ENCODE measurements around the gene IRF2.
A peak's percentile ranks its signal among the peaks of the same experiment; 100 is the strongest.

Gene IRF2

GRCh38 chr4:184398741-184399511 is 75.4 kb downstream of the IRF2 start:
- peaks cover 19% of the 10 kb centered on the region for H3K4me1 ChIP-seq (ENCODE audit: control insufficient read depth, insufficient read depth, low read length)
- H3K36me3 ChIP-seq (ENCODE audit: control insufficient read depth, insufficient read depth, low read length), result no peaks in the 10 kb centered on the region
- no peak overlapping the region for H3K4me3 ChIP-seq (ENCODE audit: low read length)
- no peak overlapping the region for H3K9ac ChIP-seq (ENCODE audit: low read length)
- no peaks in the 10 kb centered on the region for H3K27me3 ChIP-seq (ENCODE audit: control insufficient read depth, insufficient read depth, low read length)
- H3K9me3 ChIP-seq (ENCODE audit: control insufficient read depth, low read length), result no peaks in the 10 kb centered on the region

- Histone ChIP-seq H3K9ac (ENCODE audit: low read length) (no peak overlapping the region), H3K9me3 (ENCODE audit: control insufficient read depth, low read length) (no peaks in the 10 kb centered on the region), H3K36me3 (ENCODE audit: control insufficient read depth, insufficient read depth, low read length) (peaks cover 7% of the 10 kb centered on the region), H3K4me3 (ENCODE audit: low read length) (no peak overlapping the region), H3K27me3 (ENCODE audit: control insufficient read depth, insufficient read depth, low read length) (no peaks in the 10 kb centered on the region), H3K4me1 (ENCODE audit: control insufficient read depth, insufficient read depth, low read length) (peaks cover 11% of the 10 kb centered on the region)
These were observed 76.7 kb downstream of the IRF2 start for GRCh38 chr4:184397516-184398163.

GRCh38 chr4:184396570-184397515 is 77.5 kb downstream of the IRF2 start:
- Histone ChIP-seq H3K36me3 (ENCODE audit: control insufficient read depth, insufficient read depth, low read length) (peaks cover 13% of the 10 kb centered on the region), H3K27me3 (ENCODE audit: control insufficient read depth, insufficient read depth, low read length) (no peaks in the 10 kb centered on the region), H3K4me3 (ENCODE audit: low read length) (no peak overlapping the region), H3K9ac (ENCODE audit: low read length) (no peak overlapping the region), H3K4me1 (ENCODE audit: control insufficient read depth, insufficient read depth, low read length) (peaks cover 11% of the 10 kb centered on the region), H3K9me3 (ENCODE audit: control insufficient read depth, low read length) (no peaks in the 10 kb centered on the region)

- Histone ChIP-seq H3K36me3 (ENCODE audit: control insufficient read depth, insufficient read depth, low read length) (peaks cover 21% of the 10 kb centered on the region), H3K4me3 (ENCODE audit: low read length) (no peak overlapping the region), H3K27me3 (ENCODE audit: control insufficient read depth, insufficient read depth, low read length) (no peaks in the 10 kb centered on the region), H3K9me3 (ENCODE audit: control insufficient read depth, low read length) (no peaks in the 10 kb centered on the region), H3K4me1 (ENCODE audit: control insufficient read depth, insufficient read depth, low read length) (peaks cover 11% of the 10 kb centered on the region), H3K9ac (ENCODE audit: low read length) (no peak overlapping the region)
These were observed 78.4 kb downstream of the IRF2 start for GRCh38 chr4:184395971-184396391.

GRCh38 chr4:184395451-184395917 is 78.9 kb downstream of the IRF2 start:
- H3K4me1 ChIP-seq (ENCODE audit: control insufficient read depth, insufficient read depth, low read length), result peaks cover 11% of the 10 kb centered on the region
- no peak overlapping the region for H3K9ac ChIP-seq (ENCODE audit: low read length)
- H3K9me3 ChIP-seq (ENCODE audit: control insufficient read depth, low read length), result no peaks in the 10 kb centered on the region
- H3K36me3 ChIP-seq (ENCODE audit: control insufficient read depth, insufficient read depth, low read length), result peaks cover 21% of the 10 kb centered on the region
- no peak overlapping the region for H3K4me3 ChIP-seq (ENCODE audit: low read length)
- H3K27me3 ChIP-seq (ENCODE audit: control insufficient read depth, insufficient read depth, low read length), result no peaks in the 10 kb centered on the region

GRCh38 chr4:184392748-184393559 is 81.4 kb downstream of the IRF2 start:
- no peak overlapping the region for H3K4me3 ChIP-seq (ENCODE audit: low read length)
- no peaks in the 10 kb centered on the region for H3K9me3 ChIP-seq (ENCODE audit: control insufficient read depth, low read length)
- H3K9ac ChIP-seq (ENCODE audit: low read length), result no peak overlapping the region
- no peaks in the 10 kb centered on the region for H3K27me3 ChIP-seq (ENCODE audit: control insufficient read depth, insufficient read depth, low read length)
- H3K36me3 ChIP-seq (ENCODE audit: control insufficient read depth, insufficient read depth, low read length), result peaks cover 21% of the 10 kb centered on the region
- peaks cover 11% of the 10 kb centered on the region for H3K4me1 ChIP-seq (ENCODE audit: control insufficient read depth, insufficient read depth, low read length)

GRCh38 chr4:184392316-184392715 is 82.0 kb downstream of the IRF2 start:
- Histone ChIP-seq H3K4me1 (ENCODE audit: control insufficient read depth, insufficient read depth, low read length) (peaks cover 11% of the 10 kb centered on the region), H3K4me3 (ENCODE audit: low read length) (no peak overlapping the region), H3K36me3 (ENCODE audit: control insufficient read depth, insufficient read depth, low read length) (peaks cover 21% of the 10 kb centered on the region), H3K9ac (ENCODE audit: low read length) (no peak overlapping the region), H3K9me3 (ENCODE audit: control insufficient read depth, low read length) (no peaks in the 10 kb centered on the region), H3K27me3 (ENCODE audit: control insufficient read depth, insufficient read depth, low read length) (no peaks in the 10 kb centered on the region)

- no peak overlapping the region for H3K9ac ChIP-seq (ENCODE audit: low read length)
- H3K36me3 ChIP-seq (ENCODE audit: control insufficient read depth, insufficient read depth, low read length), result peaks cover 21% of the 10 kb centered on the region
- peaks cover 20% of the 10 kb centered on the region for H3K4me1 ChIP-seq (ENCODE audit: control insufficient read depth, insufficient read depth, low read length)
- no peaks in the 10 kb centered on the region for H3K9me3 ChIP-seq (ENCODE audit: control insufficient read depth, low read length)
- H3K4me3 ChIP-seq (ENCODE audit: low read length), result no peak overlapping the region
- no peaks in the 10 kb centered on the region for H3K27me3 ChIP-seq (ENCODE audit: control insufficient read depth, insufficient read depth, low read length)
These were observed 84.1 kb downstream of the IRF2 start for GRCh38 chr4:184389978-184390900.

- peaks cover 42% of the 10 kb centered on the region for H3K4me1 ChIP-seq (ENCODE audit: control insufficient read depth, insufficient read depth, low read length)
- H3K36me3 ChIP-seq (ENCODE audit: control insufficient read depth, insufficient read depth, low read length), result peaks cover 17% of the 10 kb centered on the region
- no peaks in the 10 kb centered on the region for H3K27me3 ChIP-seq (ENCODE audit: control insufficient read depth, insufficient read depth, low read length)
- no peak overlapping the region for H3K9ac ChIP-seq (ENCODE audit: low read length)
- H3K4me3 ChIP-seq (ENCODE audit: low read length), result no peak overlapping the region
- no peaks in the 10 kb centered on the region for H3K9me3 ChIP-seq (ENCODE audit: control insufficient read depth, low read length)
These were observed 86.2 kb downstream of the IRF2 start for GRCh38 chr4:184388106-184388505.

GRCh38 chr4:184387351-184387750 is 87.0 kb downstream of the IRF2 start:
- Histone ChIP-seq H3K27me3 (ENCODE audit: control insufficient read depth, insufficient read depth, low read length) (no peaks in the 10 kb centered on the region), H3K4me3 (ENCODE audit: low read length) (no peak overlapping the region), H3K9me3 (ENCODE audit: control insufficient read depth, low read length) (no peaks in the 10 kb centered on the region), H3K36me3 (ENCODE audit: control insufficient read depth, insufficient read depth, low read length) (peaks cover 11% of the 10 kb centered on the region), H3K4me1 (ENCODE audit: control insufficient read depth, insufficient read depth, low read length) (peaks cover 49% of the 10 kb centered on the region), H3K9ac (ENCODE audit: low read length) (peak overlapping the region; percentile 46)
